ENCODE results near the gene CUX1.

GRCh38 chr7:101890749-101891523, 73.5 kb downstream of the CUX1 start:
- TF ChIP-seq POLR2AphosphoS5 (IDR thresholded peaks at IDR 0.05; ENCODE audit: low read depth, low read length) = no peak
- no peak for TF ChIP-seq POLR2A (IDR thresholded peaks at IDR 0.05; ENCODE audit: low read depth, low read length)
- TF ChIP-seq TAF1 (IDR thresholded peaks at IDR 0.05; ENCODE audit: borderline replicate concordance, low read depth, low read length) = no peak

Data from GM12892 (cell line).